ENCODE results near the gene CLIC3.

DNA sequence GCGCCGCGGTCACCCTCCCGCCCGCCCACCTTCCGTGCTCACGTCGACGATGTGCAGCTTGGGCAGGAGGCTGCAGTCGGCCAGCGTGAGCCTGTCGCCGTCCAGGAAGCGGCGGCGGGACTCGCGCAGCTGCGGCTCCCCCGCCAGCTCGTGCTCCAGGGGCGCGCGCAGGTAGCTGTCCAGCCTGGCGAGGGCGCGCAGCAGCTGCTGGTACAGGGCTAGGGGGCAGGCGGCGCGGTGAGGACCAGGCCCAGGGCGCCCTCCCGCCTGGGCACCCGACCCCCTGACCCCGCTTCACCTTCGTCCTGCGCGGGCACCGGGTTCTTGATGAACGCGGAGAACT is 1.5 kb downstream of the CLIC3 start:
- TF ChIP-seq ISL1 (CRISPR knock-in tag; IDR thresholded peaks at IDR 0.05) (no peak), ZC3H10 (CRISPR knock-in tag; IDR thresholded peaks at IDR 0.05) (no peak), ZNF8 (CRISPR knock-in tag; IDR thresholded peaks at IDR 0.05) (no peak), RARB (CRISPR knock-in tag; IDR thresholded peaks at IDR 0.05) (no peak), SNAI2 (CRISPR knock-in tag; IDR thresholded peaks at IDR 0.05) (no peak), ZNF565 (CRISPR knock-in tag; conservative IDR thresholded peaks at IDR 0.05; ENCODE audit: low read depth) (no peak), ZFP30 (CRISPR knock-in tag; IDR thresholded peaks at IDR 0.05) (no peak), GLIS3 (CRISPR knock-in tag; IDR thresholded peaks at IDR 0.05) (no peak), BACH2 (CRISPR knock-in tag; IDR thresholded peaks at IDR 0.05; ENCODE audit: borderline replicate concordance) (no peak), ZFP3 (CRISPR knock-in tag; IDR thresholded peaks at IDR 0.05) (no peak)
- TF ChIP-seq, protein P1, sequence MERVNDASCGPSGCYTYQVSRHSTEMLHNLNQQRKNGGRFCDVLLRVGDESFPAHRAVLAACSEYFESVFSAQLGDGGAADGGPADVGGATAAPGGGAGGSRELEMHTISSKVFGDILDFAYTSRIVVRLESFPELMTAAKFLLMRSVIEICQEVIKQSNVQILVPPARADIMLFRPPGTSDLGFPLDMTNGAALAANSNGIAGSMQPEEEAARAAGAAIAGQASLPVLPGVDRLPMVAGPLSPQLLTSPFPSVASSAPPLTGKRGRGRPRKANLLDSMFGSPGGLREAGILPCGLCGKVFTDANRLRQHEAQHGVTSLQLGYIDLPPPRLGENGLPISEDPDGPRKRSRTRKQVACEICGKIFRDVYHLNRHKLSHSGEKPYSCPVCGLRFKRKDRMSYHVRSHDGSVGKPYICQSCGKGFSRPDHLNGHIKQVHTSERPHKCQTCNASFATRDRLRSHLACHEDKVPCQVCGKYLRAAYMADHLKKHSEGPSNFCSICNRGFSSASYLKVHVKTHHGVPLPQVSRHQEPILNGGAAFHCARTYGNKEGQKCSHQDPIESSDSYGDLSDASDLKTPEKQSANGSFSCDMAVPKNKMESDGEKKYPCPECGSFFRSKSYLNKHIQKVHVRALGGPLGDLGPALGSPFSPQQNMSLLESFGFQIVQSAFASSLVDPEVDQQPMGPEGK (CRISPR knock-in tag; IDR thresholded peaks at IDR 0.05; ENCODE audit: borderline replicate concordance), result no peak
